GM18511 (cell line): ENCODE results near the gene HEMGN.

ENCODE experiments used
- ATAC-seq: cut with Tn5 transposase; IDR thresholded peaks from one replicate; pipeline ENCODE4 v1.9.1; 2021; ENCODE audit warnings: mild to moderate bottlenecking, moderate library complexity; ENCODE audit not compliant: unreplicated experiment

HEMGN gene

GRCh38 chr9:97900738-97901565 lies 37.0 kb downstream of the HEMGN start:
- no peak for ATAC-seq

- no peak for ATAC-seq
Measured at GRCh38 chr9:97900103-97900737, 37.8 kb downstream of the HEMGN start.

GRCh38 chr9:97895695-97896332 lies 42.2 kb downstream of the HEMGN start:
- ATAC-seq = no peak

GRCh38 chr9:97895211-97895610 lies 42.8 kb downstream of the HEMGN start:
- no peak for ATAC-seq

GRCh38 chr9:97892421-97892820 lies 45.6 kb downstream of the HEMGN start:
- ATAC-seq = no peak

- no peak for ATAC-seq
Measured at GRCh38 chr9:97891736-97892135, 46.2 kb downstream of the HEMGN start.

GRCh38 chr9:97889941-97890887 lies 47.8 kb downstream of the HEMGN start:
- ATAC-seq = no peak

GRCh38 chr9:97880336-97880735 lies 57.6 kb downstream of the HEMGN start:
- no peak for ATAC-seq
